GM10266 (cell line): Measurements from ENCODE around the gene SNX21.

Experiments
- DNase-seq: peaks from one replicate; pipeline ENCODE4 v3.0.0; 2012; ENCODE audit errors: extremely low spot score
- TF ChIP-seq, protein P1 (sequence below): IDR thresholded peaks from 2 replicates; pipeline ENCODE4 v1.5.1; 2012; ENCODE audit warnings: mild to moderate bottlenecking, low read depth; ENCODE audit not compliant: control insufficient read depth, insufficient read depth; ENCODE audit errors: missing control alignments

SNX21 gene

DNA sequence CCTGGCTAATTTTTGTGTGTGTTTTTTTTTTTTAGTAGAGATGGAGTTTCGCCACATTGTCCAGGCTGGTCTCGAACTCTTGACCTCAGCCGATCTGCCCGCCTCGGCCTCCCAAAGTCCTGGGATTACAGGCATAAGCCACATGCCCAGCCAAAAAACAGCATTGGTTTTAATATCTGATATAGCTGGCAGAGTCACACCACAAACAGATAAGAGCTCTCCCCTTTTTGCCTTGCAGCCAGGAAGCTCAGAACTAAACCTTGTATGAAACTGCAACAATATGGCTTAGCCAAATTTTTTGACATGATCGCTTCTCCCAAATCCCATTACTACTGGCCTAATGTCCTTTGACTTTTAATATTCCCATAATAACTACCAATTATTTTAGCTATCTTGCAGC is 18.7 kb downstream of the SNX21 start:
- no peak for DNase-seq
- TF ChIP-seq, protein P1, sequence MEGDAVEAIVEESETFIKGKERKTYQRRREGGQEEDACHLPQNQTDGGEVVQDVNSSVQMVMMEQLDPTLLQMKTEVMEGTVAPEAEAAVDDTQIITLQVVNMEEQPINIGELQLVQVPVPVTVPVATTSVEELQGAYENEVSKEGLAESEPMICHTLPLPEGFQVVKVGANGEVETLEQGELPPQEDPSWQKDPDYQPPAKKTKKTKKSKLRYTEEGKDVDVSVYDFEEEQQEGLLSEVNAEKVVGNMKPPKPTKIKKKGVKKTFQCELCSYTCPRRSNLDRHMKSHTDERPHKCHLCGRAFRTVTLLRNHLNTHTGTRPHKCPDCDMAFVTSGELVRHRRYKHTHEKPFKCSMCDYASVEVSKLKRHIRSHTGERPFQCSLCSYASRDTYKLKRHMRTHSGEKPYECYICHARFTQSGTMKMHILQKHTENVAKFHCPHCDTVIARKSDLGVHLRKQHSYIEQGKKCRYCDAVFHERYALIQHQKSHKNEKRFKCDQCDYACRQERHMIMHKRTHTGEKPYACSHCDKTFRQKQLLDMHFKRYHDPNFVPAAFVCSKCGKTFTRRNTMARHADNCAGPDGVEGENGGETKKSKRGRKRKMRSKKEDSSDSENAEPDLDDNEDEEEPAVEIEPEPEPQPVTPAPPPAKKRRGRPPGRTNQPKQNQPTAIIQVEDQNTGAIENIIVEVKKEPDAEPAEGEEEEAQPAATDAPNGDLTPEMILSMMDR = no peak

DNA sequence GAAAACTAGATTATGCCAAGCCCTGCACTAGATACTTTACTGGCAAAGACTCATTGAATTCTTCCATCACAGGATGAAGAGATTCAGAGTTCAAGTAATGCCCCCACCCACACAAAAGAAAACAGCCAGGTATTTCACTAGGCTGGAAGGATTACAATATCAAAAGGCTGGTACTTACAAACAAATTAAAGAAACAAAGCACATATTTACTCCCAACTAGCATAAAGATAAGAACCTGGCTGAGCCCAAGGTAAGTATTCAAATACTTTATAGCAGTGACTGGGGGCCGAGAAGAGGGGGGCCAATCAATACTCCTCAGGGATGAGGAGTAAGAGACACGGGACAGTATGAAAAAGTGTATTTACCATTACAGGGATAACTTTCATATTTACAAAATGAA is 19.9 kb downstream of the SNX21 start:
- no peak for DNase-seq
- TF ChIP-seq, protein P1 = no peak

DNA sequence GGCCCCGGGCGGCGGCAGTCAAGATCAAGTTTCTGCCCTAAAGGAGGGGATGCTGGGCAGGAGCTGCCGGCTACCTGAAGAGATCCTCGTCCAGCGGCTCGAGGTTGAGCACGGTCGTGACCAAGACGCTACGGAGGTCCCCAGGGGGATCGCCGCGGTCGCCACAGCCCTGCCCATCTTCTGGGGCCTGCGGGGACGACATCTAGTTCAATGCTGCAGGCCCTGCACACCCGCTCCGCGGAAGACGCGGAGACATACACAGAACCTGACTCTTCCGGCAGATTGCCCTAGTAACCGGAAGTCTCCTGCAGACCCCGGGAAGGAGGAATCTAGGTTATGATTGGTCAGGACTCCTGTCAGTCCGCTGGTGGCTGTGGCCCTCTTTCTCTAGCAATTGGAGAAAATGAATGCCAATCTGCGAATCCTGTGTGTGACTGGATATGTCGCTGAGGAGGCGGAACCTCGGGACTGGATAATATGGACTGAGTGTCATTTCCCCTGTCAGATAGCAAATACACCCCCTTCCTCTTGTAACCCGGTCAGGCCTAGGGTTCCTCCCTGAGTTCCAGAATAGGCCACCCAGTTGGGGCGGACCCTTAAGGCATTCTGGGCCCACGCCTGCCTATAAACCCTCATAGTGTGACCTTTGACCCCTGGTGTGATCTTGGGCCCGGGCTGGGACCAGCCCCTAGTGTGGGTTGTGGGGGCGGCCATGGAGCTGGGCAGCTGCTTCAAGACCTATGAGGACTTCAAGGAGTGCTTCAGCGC is 23.7 kb downstream of the SNX21 start, which contains the start of the genes ACOT8 and ZSWIM3:
Gene ACOT8 (minus strand): TSS at position 279 of the 768 bp plus-strand sequence. CDS start 77 bp downstream, at position 202.
Gene ZSWIM3 (plus strand): TSS at position 501 of the 768 bp plus-strand sequence. CDS start 212 bp downstream, at position 713.
- peak; percentile 98 for DNase-seq
- TF ChIP-seq, protein P1 = no peak

DNA sequence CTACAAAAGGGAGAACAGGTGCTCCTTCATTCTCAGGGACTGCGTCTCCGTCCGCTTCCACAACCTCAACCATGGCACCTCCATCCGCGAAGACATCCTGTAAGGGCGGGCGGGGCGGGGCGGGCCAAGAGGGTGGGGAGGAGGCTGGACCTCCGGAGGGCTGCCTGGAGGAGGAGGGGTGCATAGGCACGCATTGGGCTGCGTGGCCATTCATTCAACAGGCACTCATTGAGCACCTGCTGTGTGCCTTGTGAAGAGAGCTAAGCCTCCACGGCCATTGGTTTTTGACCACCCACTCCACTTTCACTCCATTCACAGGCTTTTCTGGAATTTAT is 24.2 kb downstream of the SNX21 start:
- TF ChIP-seq, protein P1 = no peak
- DNase-seq = peak; percentile 72

DNA sequence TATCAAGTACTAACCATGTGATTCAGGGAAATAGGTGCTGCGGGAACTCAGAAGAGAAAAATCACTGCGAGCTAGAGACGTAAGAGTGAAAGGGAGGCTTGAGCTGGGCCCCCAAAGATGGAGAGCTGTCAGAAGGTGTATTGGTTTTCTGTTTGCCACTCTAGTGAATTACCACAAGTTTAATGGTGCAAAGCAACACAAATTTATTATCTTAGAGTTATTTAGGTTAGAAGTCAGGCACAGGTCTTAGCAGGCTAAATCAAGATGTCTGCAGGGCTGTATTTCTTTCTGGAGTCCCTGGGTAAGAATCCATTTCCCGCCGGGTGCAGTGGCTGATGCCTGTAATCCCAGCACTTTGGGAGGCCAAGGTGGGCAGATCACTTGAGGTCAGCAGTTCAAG is 26.3 kb downstream of the SNX21 start:
- DNase-seq = no peak
- TF ChIP-seq, protein P1 = no peak

DNA sequence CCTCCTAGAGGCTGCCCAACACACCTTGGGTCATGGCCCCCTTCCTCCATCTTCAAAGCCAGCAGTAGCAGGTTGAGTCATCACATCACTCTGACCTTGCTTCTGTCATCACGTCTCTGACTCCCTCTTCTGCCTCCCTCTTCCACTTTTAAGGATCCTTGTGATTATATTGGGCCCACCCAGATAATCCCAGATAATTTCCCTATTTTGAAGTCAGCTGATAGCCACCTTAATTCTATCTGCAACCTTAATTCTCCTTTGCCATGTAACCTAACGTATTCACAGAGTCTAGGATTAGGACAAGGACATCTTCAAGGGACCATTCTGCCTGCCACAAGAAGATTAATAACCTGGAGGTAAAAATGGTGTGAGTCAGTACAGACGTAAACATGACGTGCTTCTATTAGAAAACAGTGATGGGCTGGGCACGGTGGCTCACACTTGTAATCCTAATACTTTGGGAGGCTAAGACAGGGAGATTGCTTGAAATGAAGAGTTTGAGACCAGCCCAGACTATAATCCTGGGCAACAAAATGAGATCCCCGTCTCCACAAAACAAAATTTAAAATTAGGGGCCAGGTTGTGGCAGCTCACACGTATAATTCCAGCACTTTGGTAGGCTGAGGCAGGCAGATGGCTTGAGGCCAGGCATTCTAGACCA is 27.1 kb downstream of the SNX21 start:
- TF ChIP-seq, protein P1 = no peak
- DNase-seq = no peak

DNA sequence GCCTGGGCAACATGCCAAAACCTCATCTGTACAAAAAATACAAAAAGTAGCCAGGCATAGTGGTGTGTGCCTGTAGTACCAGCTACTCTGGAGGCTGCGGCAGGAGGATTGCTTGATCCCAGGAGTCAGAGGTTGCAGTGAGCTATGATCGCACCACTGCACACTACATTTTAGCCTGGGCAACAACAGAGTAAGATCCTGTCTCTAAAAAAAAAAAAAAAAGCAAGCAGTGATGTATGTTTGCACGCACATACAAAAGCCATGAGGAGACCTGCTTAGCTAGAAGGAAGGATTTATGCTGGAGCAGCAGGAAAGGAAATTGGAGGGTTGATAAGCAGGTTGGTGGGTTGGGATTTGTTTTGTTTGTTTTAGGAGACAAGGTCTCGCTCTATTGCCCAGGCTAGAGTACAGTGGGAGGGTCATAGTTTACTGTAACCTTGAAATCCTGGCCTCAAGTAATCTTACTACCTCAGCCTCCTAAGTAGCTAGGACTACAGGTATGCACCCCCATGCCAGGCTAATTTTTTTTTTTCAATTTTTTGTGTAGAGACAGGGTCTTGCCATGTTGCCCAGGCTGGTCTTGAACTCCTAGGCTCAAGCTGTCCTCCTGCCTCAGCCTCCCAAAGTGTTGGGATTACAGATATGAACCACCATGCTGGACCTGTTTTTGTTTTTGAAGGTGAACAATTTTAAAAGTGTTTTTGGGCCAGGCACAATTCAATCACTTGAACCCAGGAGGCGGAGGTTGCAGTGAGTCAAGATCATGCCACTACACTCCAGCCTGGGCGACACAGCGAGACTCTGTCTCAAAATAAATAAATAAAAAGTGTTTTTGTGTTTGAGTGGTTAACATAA is 27.8 kb downstream of the SNX21 start:
- no peak for DNase-seq

More for the DNA sequence above, 27.8 kb downstream of the SNX21 start:
- TF ChIP-seq, protein P1 = no peak
